Measurements from ENCODE around the gene ABR. TPM values are rescaled to one million over a fixed set of nuclear protein-coding genes. Genes with fewer than 3 reads are reported as not detected.
A peak's percentile ranks its signal among the peaks of the same experiment; 100 is the strongest.

ABR gene
- total RNA-seq = 100 to 1,000 TPM; 167 to 172 TPM
- 10 to 100 TPM; 41.8 to 72.4 TPM for polyA plus RNA-seq
- long read RNA-seq, donor 1, transcript ABR-204 (8 exons, 1,049 nt) = major isoform, 10 of 239 reads
- long read RNA-seq, donor 1, partial matches to known transcripts = 53 of 239 reads
- long read RNA-seq, donor 1, other reads (novel, unspliced or antisense) = 171 of 239 reads
- long read RNA-seq, donor 2, partial matches to known transcripts = 13 of 95 reads
- long read RNA-seq, donor 2, other reads (novel, unspliced or antisense) = 76 of 95 reads

- Histone ChIP-seq H3K36me3 (ENCODE audit: control insufficient read depth in 1 of 2, insufficient read depth in 2 of 2, low read length in 1 of 2) (no peaks in the 10 kb centered on the region), H3K27me3 (ENCODE audit: control insufficient read depth in 1 of 2, insufficient read depth in 2 of 2, low read length in 1 of 2) (no peaks in the 10 kb centered on the region), H3K9me3 (ENCODE audit: control insufficient read depth, low read length) (no peaks in the 10 kb centered on the region), H3K27ac (ENCODE audit: low read depth in 1 of 2, low read length in 2 of 2) (peak within 1 kb of the TSS in 1 of 2 donors; percentile 5), H3K4me3 (ENCODE audit: low read length in 2 of 2) (peak within 1 kb of the TSS; percentile 75 to 91), H3K4me1 (ENCODE audit: control insufficient read depth in 1 of 2, insufficient read depth in 2 of 2, low read length in 2 of 2) (no peaks in the 10 kb centered on the region)
- WGBS, 2 donors = 10 to 24% methylated on average over 32 to 98 of the region's 98 CpGs
- intact Hi-C loops (cut with DNase I) = loop anchor here in 1 of 2 donors (5.0 kb wide), 1 partner anchor 43 kb away; no protein-coding TSS in a partner anchor
- ATAC-seq (ENCODE audit: low FRiP score) (peak; percentile 67), DNase-seq (peak; percentile 72 to 90)
Observed at GRCh38 chr17:1179818-1180742, at the start of gene ABR. Gene ABR (minus strand): TSS chr17:1179981. CDS start chr17:1179727, 254 bp downstream.

DNA sequence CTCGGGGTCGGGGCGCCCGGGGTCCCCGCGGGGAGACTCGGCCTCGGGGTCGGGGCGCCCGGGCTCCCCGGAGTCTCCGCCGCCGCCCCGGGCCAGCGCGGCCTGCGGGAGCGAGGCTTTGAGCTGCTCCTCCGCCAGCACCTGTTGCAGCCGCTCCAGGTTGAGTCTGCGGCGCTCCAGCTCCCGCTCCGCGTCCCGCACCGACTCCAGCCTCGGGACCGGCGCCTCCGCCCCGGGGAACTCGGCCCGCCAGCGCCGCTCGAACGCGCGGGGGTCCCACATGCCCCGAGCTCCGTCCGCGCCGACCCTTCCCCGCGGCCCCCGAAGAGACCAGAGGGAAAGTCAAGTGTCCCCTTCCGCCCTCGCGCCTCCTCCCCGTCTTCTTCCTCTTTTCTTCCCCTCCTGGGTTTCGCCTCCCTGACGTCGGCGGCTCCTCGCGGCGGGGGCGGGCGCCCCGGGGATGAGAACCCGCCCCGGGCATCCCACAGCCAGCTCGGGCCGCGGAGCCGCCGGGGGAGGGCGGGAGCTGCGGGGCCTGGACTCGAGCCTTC, 49.6 kb upstream of the ABR start:
- intact Hi-C loops (cut with DNase I) = no loop called here
- H3K27me3 ChIP-seq (ENCODE audit: control insufficient read depth in 1 of 2, insufficient read depth in 2 of 2, low read length in 1 of 2) = no peaks in the 10 kb centered on the region
- no peaks in the 10 kb centered on the region for H3K36me3 ChIP-seq (ENCODE audit: control insufficient read depth in 1 of 2, insufficient read depth in 2 of 2, low read length in 1 of 2)
- 1 to 2% methylated on average over 36 to 74 of the region's 74 CpGs for WGBS, 2 donors
- H3K9me3 ChIP-seq (ENCODE audit: control insufficient read depth, low read length) = no peaks in the 10 kb centered on the region
- peak; percentile 89 to 90 for DNase-seq
- no peak overlapping the region for H3K27ac ChIP-seq (ENCODE audit: low read depth in 1 of 2, low read length in 2 of 2)
- no peaks in the 10 kb centered on the region for H3K4me1 ChIP-seq (ENCODE audit: control insufficient read depth in 1 of 2, insufficient read depth in 2 of 2, low read length in 2 of 2)
- peak overlapping the region; percentile 18 to 28 for H3K4me3 ChIP-seq (ENCODE audit: low read length in 2 of 2)
- peak; percentile 48 for ATAC-seq (ENCODE audit: low FRiP score)

DNA sequence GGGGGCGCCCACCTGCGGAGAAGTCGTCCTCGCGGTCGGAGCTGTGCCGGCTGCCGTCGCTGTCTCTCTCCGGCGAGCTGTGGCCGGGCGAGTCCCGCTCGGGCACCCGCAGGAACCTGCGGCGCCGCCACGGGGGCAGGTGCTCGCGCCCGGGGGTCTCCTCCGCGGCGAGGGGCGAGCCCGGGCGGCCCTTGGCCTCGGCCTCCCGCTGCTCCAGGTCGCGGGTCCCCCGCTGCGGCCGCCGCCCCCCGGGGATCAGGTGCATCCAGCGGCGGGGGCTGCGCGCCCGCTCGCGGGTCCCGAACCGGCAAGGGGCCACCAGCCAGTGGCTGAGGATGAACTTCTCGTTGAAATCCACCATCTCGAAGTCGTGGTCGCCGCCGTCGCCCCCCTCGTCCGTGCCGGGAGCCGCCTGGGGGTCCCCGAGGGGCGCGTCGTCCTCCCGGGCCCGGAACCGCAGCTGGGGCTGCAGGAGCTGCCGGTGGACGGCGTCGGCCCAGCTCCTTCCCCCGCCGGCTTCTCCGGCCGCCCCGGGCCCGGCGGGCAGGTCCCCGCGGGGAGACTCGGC, 49.1 kb upstream of the ABR start:
- ATAC-seq (ENCODE audit: low FRiP score) = no peak
- Histone ChIP-seq H3K36me3 (ENCODE audit: control insufficient read depth in 1 of 2, insufficient read depth in 2 of 2, low read length in 1 of 2) (no peaks in the 10 kb centered on the region), H3K4me3 (ENCODE audit: low read length in 2 of 2) (peak overlapping the region in 1 of 2 donors; percentile 18), H3K9me3 (ENCODE audit: control insufficient read depth, low read length) (no peaks in the 10 kb centered on the region), H3K27me3 (ENCODE audit: control insufficient read depth in 1 of 2, insufficient read depth in 2 of 2, low read length in 1 of 2) (no peaks in the 10 kb centered on the region), H3K27ac (ENCODE audit: low read depth in 1 of 2, low read length in 2 of 2) (no peak overlapping the region), H3K4me1 (ENCODE audit: control insufficient read depth in 1 of 2, insufficient read depth in 2 of 2, low read length in 2 of 2) (no peaks in the 10 kb centered on the region)
- intact Hi-C loops (cut with DNase I) = no loop called here
- 1 to 2% methylated on average over 44 to 79 of the region's 79 CpGs for WGBS, 2 donors
- peak in 1 of 2 donors; percentile 78 for DNase-seq

GRCh38 chr17:1227917-1228780, 48.4 kb upstream of the ABR start:
- DNase-seq = peak in 1 of 2 donors; percentile 82

GRCh38 chr17:1227365-1227764, 47.6 kb upstream of the ABR start:
- no peak overlapping the region for H3K4me3 ChIP-seq (ENCODE audit: low read length in 2 of 2)
- H3K27ac ChIP-seq (ENCODE audit: low read depth in 1 of 2, low read length in 2 of 2) = no peak overlapping the region
- no peak for ATAC-seq (ENCODE audit: low FRiP score)
- H3K27me3 ChIP-seq (ENCODE audit: control insufficient read depth in 1 of 2, insufficient read depth in 2 of 2, low read length in 1 of 2) = no peaks in the 10 kb centered on the region
- H3K9me3 ChIP-seq (ENCODE audit: control insufficient read depth, low read length) = no peaks in the 10 kb centered on the region
- WGBS, 2 donors = 89 to 90% methylated on average over 5 of the region's 5 CpGs
- no peak for DNase-seq
- no peaks in the 10 kb centered on the region for H3K4me1 ChIP-seq (ENCODE audit: control insufficient read depth in 1 of 2, insufficient read depth in 2 of 2, low read length in 2 of 2)
- intact Hi-C loops (cut with DNase I) = no loop called here
- H3K36me3 ChIP-seq (ENCODE audit: control insufficient read depth in 1 of 2, insufficient read depth in 2 of 2, low read length in 1 of 2) = no peaks in the 10 kb centered on the region

More at GRCh38 chr17:1227917-1228780, 48.4 kb upstream of the ABR start:
- Histone ChIP-seq H3K4me1 (ENCODE audit: control insufficient read depth in 1 of 2, insufficient read depth in 2 of 2, low read length in 2 of 2) (no peaks in the 10 kb centered on the region), H3K27ac (ENCODE audit: low read depth in 1 of 2, low read length in 2 of 2) (no peak overlapping the region), H3K36me3 (ENCODE audit: control insufficient read depth in 1 of 2, insufficient read depth in 2 of 2, low read length in 1 of 2) (no peaks in the 10 kb centered on the region), H3K9me3 (ENCODE audit: control insufficient read depth, low read length) (no peaks in the 10 kb centered on the region), H3K27me3 (ENCODE audit: control insufficient read depth in 1 of 2, insufficient read depth in 2 of 2, low read length in 1 of 2) (no peaks in the 10 kb centered on the region), H3K4me3 (ENCODE audit: low read length in 2 of 2) (no peak overlapping the region)
- peak; percentile 25 for ATAC-seq (ENCODE audit: low FRiP score)
- WGBS, 2 donors = 41% methylated on average over 50 to 58 of the region's 58 CpGs
- intact Hi-C loops (cut with DNase I) = no loop called here

GRCh38 chr17:1226308-1226707, 46.5 kb upstream of the ABR start:
- no peaks in the 10 kb centered on the region for H3K27me3 ChIP-seq (ENCODE audit: control insufficient read depth in 1 of 2, insufficient read depth in 2 of 2, low read length in 1 of 2)
- no peak overlapping the region for H3K27ac ChIP-seq (ENCODE audit: low read depth in 1 of 2, low read length in 2 of 2)
- ATAC-seq (ENCODE audit: low FRiP score) (no peak), DNase-seq (no peak)
- no peaks in the 10 kb centered on the region for H3K4me1 ChIP-seq (ENCODE audit: control insufficient read depth in 1 of 2, insufficient read depth in 2 of 2, low read length in 2 of 2)
- H3K9me3 ChIP-seq (ENCODE audit: control insufficient read depth, low read length) = no peaks in the 10 kb centered on the region
- intact Hi-C loops (cut with DNase I) = no loop called here
- no peak overlapping the region for H3K4me3 ChIP-seq (ENCODE audit: low read length in 2 of 2)
- 80 to 81% methylated on average over 3 of the region's 3 CpGs for WGBS, 2 donors
- no peaks in the 10 kb centered on the region for H3K36me3 ChIP-seq (ENCODE audit: control insufficient read depth in 1 of 2, insufficient read depth in 2 of 2, low read length in 1 of 2)

- Histone ChIP-seq H3K36me3 (ENCODE audit: control insufficient read depth in 1 of 2, insufficient read depth in 2 of 2, low read length in 1 of 2) (no peaks in the 10 kb centered on the region), H3K9me3 (ENCODE audit: control insufficient read depth, low read length) (no peaks in the 10 kb centered on the region), H3K27me3 (ENCODE audit: control insufficient read depth in 1 of 2, insufficient read depth in 2 of 2, low read length in 1 of 2) (no peaks in the 10 kb centered on the region), H3K4me1 (ENCODE audit: control insufficient read depth in 1 of 2, insufficient read depth in 2 of 2, low read length in 2 of 2) (no peaks in the 10 kb centered on the region), H3K4me3 (ENCODE audit: low read length in 2 of 2) (no peak overlapping the region), H3K27ac (ENCODE audit: low read depth in 1 of 2, low read length in 2 of 2) (no peak overlapping the region)
- intact Hi-C loops (cut with DNase I) = no loop called here
- 94 to 95% methylated on average over 7 of the region's 7 CpGs for WGBS, 2 donors
- no peak for ATAC-seq (ENCODE audit: low FRiP score)
- DNase-seq = no peak
Observed at GRCh38 chr17:1224330-1224729, 44.5 kb upstream of the ABR start.

GRCh38 chr17:1223662-1224061, 43.9 kb upstream of the ABR start:
- Histone ChIP-seq H3K4me3 (ENCODE audit: low read length in 2 of 2) (no peak overlapping the region), H3K27me3 (ENCODE audit: control insufficient read depth in 1 of 2, insufficient read depth in 2 of 2, low read length in 1 of 2) (no peaks in the 10 kb centered on the region), H3K36me3 (ENCODE audit: control insufficient read depth in 1 of 2, insufficient read depth in 2 of 2, low read length in 1 of 2) (no peaks in the 10 kb centered on the region), H3K27ac (ENCODE audit: low read depth in 1 of 2, low read length in 2 of 2) (no peak overlapping the region), H3K9me3 (ENCODE audit: control insufficient read depth, low read length) (no peaks in the 10 kb centered on the region), H3K4me1 (ENCODE audit: control insufficient read depth in 1 of 2, insufficient read depth in 2 of 2, low read length in 2 of 2) (no peaks in the 10 kb centered on the region)
- DNase-seq (no peak), ATAC-seq (ENCODE audit: low FRiP score) (no peak)
- whole genome bisulfite sequencing, 2 donors = 81 to 83% methylated on average over 14 of the region's 14 CpGs
- intact Hi-C loops (cut with DNase I) = no loop called here
